Iris pigment epithelial cell (primary cell): ENCODE results near the gene RNF217.
A peak's percentile ranks its signal among the peaks of the same experiment; 100 is the strongest.
"Not testable (repeated sequence)": the region's sequence is repeated elsewhere in the genome, so short reads cannot be mapped to it uniquely, and the experiment has no call there.

Experiments
- DNase-seq: peaks from one replicate; pipeline ENCODE4 v3.0.0-alpha.2; 2011; ENCODE audit warnings: low read depth

The RNF217 gene

GRCh38 chr6:124961777-124962638 lies at the start of gene RNF217:
Gene RNF217 (plus strand): TSS chr6:124962437. CDS start chr6:124962545, 108 bp downstream.
- DNase-seq: peak; percentile 73

- DNase-seq: no peak
These were observed 49.2 kb upstream of the RNF217 start for GRCh38 chr6:124913056-124913455.

GRCh38 chr6:124917769-124918168 lies 44.5 kb upstream of the RNF217 start:
- DNase-seq: no peak

- DNase-seq: not testable (repeated sequence)
These were observed 42.5 kb upstream of the RNF217 start for GRCh38 chr6:124919703-124920102.

DNA sequence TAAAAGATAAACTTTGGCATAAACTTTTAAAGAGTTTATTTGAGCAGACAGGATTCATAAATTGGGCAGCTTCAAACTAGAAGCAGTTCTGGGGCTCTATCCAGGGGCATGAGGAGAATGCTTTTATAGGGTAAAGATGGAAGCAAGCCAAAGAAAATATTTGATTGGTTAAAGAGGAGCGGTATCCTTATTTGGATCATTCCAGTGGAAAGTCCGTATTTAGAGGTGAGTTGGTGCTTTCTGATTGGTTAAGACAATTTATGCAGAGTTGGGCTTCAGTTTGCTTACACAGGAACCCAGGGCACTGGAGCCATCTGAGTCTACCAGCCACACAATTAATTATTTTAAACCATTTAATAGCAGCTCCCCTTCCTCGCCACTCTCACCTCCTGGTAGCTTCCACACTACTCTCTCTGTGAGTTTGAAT lies 37.9 kb upstream of the RNF217 start:
- peak; percentile 2 for DNase-seq

DNA sequence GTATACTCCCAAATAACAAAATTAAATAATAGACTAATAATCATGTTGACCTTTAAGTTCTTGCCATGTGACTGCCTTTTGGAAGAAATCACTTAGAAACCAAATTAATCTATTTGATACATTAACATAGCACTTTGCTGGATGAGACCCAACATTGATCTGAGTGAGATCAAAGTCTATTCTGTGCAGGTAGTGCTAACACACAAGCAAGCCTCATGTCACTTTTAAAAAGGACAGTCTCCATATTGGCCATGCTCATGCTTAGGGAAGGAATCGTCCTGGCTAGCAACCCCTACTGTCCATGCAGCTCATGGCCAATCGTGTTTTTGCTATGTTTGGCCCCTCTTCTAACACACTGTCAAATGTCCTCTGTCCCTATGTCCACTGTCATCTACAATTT lies 35.8 kb upstream of the RNF217 start:
- no peak for DNase-seq

DNA sequence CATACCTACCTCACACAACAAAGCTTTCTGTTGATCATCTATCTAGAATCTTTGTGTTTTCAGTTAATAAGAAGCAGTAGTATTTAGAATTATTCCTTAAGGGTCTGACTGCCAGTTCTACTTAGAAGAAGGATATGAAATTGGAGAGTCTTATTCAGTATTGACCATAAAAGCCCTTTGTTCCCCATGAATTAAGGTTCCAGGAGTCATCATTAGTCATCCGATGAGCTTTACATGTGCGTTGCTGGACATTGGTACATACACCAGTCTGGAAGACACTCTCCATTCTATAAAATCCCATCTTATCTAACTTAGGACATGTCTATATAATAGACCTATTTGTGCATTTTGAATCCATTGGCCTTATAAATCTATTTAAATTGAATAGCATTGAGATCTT lies 34.4 kb upstream of the RNF217 start:
- DNase-seq: peak; percentile 57

- peak; percentile 5 for DNase-seq
These were observed 33.4 kb upstream of the RNF217 start for GRCh38 chr6:124928851-124929250.

GRCh38 chr6:124937645-124938044 lies 24.6 kb upstream of the RNF217 start:
- DNase-seq: no peak

DNA sequence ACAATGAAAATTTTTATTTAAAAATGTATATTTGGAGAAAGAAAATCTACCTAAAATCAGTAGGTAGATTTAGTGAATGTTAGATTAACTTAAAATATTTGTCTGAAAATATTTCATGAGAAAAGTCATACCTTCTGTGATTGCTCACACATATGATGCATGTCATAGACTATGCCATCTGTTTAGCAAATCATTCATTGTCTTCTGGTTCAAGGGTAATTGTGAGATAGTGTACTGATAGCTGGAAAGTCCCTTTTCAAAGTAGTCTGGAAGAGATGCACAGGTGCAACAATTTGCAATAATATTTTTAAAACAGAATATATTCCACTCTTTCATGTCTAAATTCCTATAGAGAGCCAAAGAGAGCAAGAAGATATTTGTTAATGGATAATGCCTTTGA lies 21.0 kb upstream of the RNF217 start:
- DNase-seq: no peak

DNA sequence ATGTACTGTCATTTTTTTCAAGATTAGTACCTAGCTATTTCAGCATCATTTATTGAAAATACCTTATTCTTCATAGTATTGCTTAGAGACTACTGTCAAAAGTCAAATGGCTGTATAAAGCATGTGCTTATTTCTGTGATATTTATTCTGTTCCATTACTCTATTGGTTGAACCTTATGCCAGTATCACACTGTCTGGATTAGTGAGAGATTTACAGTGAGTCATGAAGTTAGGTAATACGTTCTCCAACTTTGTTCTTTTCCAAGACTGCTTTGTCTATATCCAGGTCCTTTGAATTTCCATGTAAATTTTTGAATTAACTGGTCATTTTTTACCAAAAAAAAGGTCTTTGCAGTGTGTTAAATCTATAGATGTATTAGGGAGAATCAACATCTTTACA lies 18.6 kb upstream of the RNF217 start:
- DNase-seq: peak; percentile 83

DNA sequence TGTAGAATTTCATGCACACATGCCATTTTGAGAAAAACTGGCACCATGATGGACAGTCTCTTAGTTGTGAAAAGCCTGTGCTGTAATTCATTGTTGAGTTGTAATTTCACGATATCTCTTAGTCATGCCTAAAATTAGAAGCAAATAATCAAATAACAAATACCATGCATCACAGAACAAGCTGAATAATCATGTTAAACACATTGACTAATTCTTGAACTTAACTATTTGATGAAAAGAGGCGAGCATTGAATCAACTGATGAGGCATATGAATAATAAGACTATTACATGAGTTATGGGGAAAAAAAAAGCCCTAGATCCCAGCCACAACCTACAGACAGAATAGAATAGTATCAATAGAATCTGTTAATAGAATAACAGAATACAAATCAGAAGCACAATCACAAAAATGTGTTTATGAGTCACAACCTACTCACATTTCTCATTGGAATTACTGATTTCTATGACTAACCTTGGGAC lies 14.2 kb upstream of the RNF217 start:
- peak; percentile 42 for DNase-seq

- no peak for DNase-seq
These were observed 12.5 kb upstream of the RNF217 start for GRCh38 chr6:124949706-124950105.

- no peak for DNase-seq
These were observed 8.4 kb upstream of the RNF217 start for GRCh38 chr6:124953808-124954207.

GRCh38 chr6:124955108-124955856 lies 7.0 kb upstream of the RNF217 start:
- no peak for DNase-seq

GRCh38 chr6:124956018-124956417 lies 6.2 kb upstream of the RNF217 start:
- DNase-seq: no peak

- no peak for DNase-seq
These were observed 4.1 kb upstream of the RNF217 start for GRCh38 chr6:124958149-124958548.

DNA sequence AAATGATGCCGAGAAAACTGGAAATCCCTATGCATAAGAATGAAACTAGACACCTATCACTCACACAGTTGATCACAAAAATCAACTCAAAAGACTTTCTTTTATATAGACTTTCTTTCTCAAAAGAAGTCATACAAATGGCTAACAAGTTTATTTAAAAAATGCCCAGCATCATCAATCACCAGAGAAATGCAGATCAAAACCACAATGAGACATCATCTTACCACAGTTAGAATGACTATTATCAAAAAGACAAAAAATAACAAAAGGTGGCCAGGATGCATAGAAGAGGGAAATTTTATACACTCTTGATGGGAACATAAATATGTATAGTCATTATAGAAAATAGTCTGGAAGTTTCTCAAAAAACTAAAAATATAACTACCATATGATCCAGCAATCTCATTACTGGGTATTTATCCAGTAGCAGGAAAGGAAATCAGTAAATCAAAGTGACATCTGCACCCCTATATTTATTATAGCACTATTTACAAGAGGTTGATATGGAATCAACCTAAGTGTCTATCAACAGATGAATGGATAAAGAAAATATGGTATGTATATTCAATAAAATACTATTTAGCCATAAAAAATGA lies 3.4 kb upstream of the RNF217 start:
- DNase-seq: peak; percentile 76

DNA sequence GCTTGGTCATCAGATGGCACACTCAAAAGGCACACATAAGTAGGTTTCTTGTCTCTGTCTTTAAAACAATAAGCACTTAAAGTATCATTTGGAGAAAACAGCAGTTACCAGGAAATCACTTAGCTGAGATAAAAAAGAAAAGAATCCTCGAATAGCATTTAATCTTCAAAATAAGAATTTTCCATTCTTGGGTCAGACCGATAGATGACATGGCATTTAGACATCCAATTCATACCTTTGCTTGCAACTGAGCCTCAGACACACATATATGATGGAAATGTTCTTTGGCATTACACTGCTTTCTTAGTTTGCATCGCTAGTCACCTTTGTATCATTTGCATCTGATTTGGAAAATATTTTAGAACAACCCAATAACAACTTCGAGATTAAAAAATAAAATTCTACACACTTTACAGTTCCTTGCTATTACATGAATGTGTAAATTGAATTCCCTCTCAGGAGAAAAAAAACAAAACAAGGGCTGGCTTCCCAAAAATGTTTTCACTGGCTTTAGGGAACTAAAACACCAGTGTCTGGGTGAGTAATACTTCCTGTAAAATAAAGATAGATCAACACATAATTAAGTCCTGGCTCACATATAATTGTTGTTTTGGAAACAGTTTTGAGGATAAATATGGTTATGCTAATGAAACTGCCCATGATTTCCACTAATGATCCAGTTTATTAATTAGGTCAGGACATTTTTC lies 1.3 kb upstream of the RNF217 start:
- DNase-seq: no peak

DNA sequence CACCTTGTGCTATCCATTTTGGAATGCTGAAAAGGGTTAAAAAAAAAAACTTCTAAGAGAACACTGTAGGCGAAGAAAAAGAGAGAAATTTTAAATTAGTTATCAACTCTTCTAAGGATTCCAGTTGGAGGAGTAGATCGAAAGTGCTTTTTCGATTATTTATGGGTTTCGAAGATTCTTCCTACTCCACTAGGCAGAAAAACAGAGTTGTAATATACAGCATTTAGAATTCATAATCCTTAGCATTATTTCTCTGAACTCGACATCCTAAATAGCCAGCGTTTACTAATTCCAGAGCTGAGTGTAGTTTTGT lies 817 bp upstream of the RNF217 start:
- no peak for DNase-seq

DNA sequence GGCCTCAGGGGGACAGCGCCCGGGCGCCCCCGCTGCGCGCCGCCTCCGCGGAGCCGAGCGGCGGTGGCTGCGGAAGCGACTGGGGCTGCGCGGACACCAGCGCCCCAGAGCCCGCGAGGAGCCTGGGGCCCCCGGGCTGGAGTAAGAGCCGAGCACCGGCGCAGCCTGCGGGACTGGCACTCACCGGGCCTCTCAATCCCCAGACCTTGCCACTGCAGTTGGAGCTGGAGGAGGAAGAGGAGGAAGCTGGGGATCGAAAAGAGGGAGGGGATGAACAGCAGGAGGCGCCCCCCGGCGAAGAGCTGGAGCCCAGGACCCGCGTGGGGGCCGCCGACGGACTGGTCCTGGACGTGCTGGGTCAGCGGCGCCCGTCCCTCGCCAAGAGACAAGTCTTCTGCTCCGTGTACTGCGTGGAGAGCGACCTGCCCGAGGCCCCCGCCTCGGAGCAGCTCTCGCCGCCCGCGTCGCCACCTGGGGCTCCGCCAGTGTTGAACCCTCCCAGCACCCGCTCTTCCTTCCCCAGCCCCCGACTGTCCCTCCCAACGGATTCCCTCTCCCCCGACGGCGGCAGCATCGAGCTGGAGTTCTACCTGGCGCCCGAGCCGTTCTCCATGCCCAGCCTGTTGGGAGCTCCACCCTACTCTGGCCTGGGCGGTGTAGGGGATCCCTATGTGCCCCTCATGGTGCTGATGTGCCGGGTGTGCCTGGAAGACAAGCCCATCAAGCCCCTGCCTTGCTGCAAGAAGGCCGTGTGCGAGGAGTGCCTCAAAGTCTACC lies 590 bp downstream of the RNF217 start:
- DNase-seq: peak; percentile 57
